BJ (cell line): ENCODE data around the gene RUFY3. TPM values are rescaled to one million over a fixed set of nuclear protein-coding genes. Genes with fewer than 3 reads are reported as not detected.

Experiments
- CTCF ChIA-PET: fragments of 350-600 bp; formaldehyde crosslinking; extraction: SDS; loops from one replicate; lab custom pipeline; 2021; ENCODE audit warnings: antibody characterized with exemption, inconsistent platforms; lab: Yijun Ruan, JAX
- POLR2A ChIA-PET: fragments of 300-600 bp; sonication (Branson Sonifier 250); formaldehyde crosslinking; extraction: SDS; loops from one replicate; lab custom pipeline; 2021; ENCODE audit warnings: antibody characterized with exemption; lab: Charles Lee
- DNase-seq: peaks from one replicate; pipeline ENCODE4 v3.0.0-alpha.2; 2011; ENCODE audit warnings: low read depth
- H3K27me3 ChIP-seq: 2 replicates; pipeline ENCODE4 v1.6.0; 2011; ENCODE audit warnings: low read length; ENCODE audit not compliant: control insufficient read depth, insufficient read depth
- H3K36me3 ChIP-seq: 2 replicates; pipeline ENCODE4 v1.5.1; 2011; ENCODE audit warnings: low read length; ENCODE audit not compliant: control insufficient read depth, insufficient read depth
- H3K4me3 ChIP-seq: 2 replicates; pipeline ENCODE4 v1.5.1; 2011; ENCODE audit warnings: low read depth, mild to moderate bottlenecking, control low read depth, low read length
- polyA plus RNA-seq: library from polyadenylated mRNA; depleted of rRNA; stranded (reverse); fragments of >200 nt; gene quantifications from 2 replicates; pipeline ENCODE4 v1.2.3, GENCODE V29; 2011
- TF ChIP-seq, protein P1 (sequence below): IDR thresholded peaks from 2 replicates; pipeline ENCODE4 v1.5.1; 2011; ENCODE audit warnings: low read depth, mild to moderate bottlenecking, control low read depth, inconsistent platforms, low read length, moderate library complexity; ENCODE audit not compliant: insufficient read depth

RUFY3 gene
- polyA plus RNA-seq, 1 experiment, result 22.8 TPM

DNA sequence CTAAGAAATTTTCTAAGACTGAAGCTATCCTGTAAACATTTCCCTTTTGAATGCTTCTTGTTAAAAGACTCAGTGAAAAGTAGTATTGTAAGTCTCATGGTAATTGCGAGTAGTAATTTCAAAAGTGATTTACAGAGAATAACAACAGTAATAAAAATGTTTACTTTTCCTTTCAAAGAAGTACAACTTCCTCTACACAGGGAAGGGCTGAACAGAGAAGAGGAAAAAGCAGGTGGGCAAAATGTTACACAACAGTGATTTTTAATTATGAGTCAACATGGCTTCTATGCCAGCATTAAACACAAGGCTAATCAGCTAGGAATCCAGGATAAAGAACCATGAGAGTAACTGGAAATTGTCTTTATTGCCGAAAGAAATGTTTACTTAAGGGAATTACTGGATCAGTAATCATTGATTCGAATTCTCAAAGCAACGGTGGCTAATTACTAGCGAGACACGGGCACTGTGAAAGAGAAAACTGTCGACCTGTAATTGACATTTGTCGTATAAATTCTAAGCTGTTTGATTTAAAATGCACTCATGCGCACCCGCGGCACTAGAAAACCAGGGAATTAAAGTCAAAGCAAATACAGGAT lies 18.0 kb upstream of the RUFY3 start:
- TF ChIP-seq, protein P1, sequence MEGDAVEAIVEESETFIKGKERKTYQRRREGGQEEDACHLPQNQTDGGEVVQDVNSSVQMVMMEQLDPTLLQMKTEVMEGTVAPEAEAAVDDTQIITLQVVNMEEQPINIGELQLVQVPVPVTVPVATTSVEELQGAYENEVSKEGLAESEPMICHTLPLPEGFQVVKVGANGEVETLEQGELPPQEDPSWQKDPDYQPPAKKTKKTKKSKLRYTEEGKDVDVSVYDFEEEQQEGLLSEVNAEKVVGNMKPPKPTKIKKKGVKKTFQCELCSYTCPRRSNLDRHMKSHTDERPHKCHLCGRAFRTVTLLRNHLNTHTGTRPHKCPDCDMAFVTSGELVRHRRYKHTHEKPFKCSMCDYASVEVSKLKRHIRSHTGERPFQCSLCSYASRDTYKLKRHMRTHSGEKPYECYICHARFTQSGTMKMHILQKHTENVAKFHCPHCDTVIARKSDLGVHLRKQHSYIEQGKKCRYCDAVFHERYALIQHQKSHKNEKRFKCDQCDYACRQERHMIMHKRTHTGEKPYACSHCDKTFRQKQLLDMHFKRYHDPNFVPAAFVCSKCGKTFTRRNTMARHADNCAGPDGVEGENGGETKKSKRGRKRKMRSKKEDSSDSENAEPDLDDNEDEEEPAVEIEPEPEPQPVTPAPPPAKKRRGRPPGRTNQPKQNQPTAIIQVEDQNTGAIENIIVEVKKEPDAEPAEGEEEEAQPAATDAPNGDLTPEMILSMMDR, result no peak
- no peaks in the 10 kb centered on the region for H3K27me3 ChIP-seq
- CTCF ChIA-PET, result interaction anchor here (0.8 to 2.2 kb wide), 7 partner anchors 11 to 293 kb away, joined by 3 to 13 read pairs (median 4); partner anchors contain the start of gene UTP3
- no peaks in the 10 kb centered on the region for H3K36me3 ChIP-seq
- H3K4me3 ChIP-seq, result peak overlapping the region; percentile 81
- POLR2A ChIA-PET, result no interaction called here
- DNase-seq, result no peak

DNA sequence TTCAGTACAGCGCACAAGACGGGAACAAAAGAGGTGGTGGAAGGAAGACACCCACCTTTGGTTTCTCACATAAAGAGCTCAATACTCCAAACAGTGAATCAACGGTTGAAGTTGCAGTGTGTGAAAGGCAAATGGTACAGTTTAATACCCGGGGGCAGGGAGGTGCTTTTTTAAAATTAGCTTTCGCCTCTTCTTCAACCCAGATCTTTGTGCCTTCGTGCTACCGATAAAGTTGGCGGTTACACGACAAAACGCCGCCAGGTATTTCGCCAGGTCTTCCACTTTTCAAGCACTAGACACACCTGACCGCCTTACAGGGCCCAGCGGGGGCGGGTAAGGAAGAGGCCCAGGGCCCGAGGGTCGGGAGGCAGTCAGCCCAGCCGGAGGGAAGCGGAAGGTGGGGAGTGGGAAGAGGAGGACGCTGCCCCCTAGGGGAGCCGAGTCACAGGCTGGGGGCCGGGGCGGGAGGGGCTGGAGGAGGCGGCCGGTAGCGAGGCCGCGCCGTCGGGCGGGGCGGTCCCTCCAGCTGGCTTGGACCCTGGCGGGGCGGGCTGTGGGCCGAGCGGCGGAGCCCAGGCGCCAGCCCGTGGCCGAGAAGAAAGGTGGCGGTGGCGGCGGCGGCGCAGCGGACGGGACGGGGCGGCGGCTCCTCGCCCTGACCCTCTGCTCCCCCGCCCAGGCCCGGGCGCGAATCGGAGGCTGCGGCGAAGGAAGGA lies 17.4 kb upstream of the RUFY3 start:
- CTCF ChIA-PET, result interaction anchor here (0.8 to 2.2 kb wide), 8 partner anchors 12 to 292 kb away, joined by 3 to 13 read pairs (median 4); partner anchors contain the start of genes DCK and UTP3
- no peaks in the 10 kb centered on the region for H3K36me3 ChIP-seq
- no peak for DNase-seq
- H3K27me3 ChIP-seq, result no peaks in the 10 kb centered on the region
- peak overlapping the region; percentile 81 for H3K4me3 ChIP-seq
- POLR2A ChIA-PET, result no interaction called here
- TF ChIP-seq, protein P1, result peak; percentile 50

DNA sequence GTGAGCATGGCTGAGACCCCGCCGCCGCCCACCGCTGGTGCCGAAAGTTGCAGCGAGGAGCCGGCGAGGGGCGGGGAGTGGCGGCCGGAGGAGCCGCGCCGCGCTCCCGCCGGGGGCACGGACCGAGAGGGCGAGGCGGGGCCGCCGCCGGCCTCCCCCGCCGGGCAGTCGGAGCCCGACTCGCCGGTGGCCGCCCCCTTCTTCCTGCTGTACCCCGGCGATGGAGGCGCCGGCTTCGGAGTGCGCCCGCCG lies 16.9 kb upstream of the RUFY3 start:
- no peaks in the 10 kb centered on the region for H3K27me3 ChIP-seq
- ChIA-PET CTCF (interaction anchor here (1.1 to 2.2 kb wide), 8 partner anchors 8 to 292 kb away, joined by 3 to 13 read pairs (median 5); partner anchors contain the start of genes DCK, RUFY3 and UTP3), POLR2A (no interaction called here)
- H3K4me3 ChIP-seq, result peak overlapping the region; percentile 81
- no peaks in the 10 kb centered on the region for H3K36me3 ChIP-seq
- no peak for DNase-seq
- TF ChIP-seq, protein P1, result no peak

DNA sequence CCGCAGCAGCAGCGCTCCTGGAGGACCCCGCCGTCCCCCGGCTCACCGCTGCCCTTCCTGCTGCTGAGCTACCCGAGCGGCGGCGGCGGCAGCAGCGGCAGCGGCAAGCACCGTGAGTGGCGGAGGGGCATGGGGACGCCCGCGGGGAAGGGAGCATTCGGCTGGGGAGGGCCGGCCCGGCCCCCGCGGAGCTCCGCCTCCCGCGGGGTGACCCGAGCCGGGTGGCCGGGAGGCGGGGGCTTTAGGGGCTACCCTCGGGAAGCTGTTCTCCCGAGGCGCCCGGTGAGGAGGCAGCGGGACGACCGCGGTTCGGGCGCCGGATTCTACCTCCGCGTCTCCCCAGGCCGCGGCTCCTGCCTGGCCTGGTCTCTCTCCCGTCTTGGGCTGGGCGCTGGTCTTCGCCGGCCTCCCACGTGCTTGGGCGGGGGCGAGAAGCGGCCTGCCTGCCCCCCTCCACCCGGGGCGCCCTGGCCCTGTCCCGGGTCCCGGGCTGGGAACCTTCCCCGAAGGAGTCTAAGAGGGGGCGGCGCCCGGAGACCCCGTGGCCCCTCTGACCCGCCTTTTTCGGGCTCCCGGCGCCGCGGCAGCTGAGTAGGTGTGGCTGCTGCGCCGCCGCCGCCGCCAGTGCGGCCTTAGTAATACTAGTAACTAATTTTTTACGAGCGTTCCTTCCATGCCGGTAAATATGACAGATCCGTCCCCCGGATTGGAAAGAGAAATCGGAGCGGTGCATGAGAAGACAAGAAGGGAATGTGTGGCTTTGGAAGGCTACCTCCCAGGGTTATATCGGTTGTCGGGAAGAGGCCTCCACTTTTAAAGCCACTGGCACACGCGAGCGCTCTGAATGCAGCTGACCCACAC lies 16.4 kb upstream of the RUFY3 start:
- POLR2A ChIA-PET, result no interaction called here
- peak; percentile 74 for DNase-seq
- Histone ChIP-seq H3K27me3 (no peaks in the 10 kb centered on the region), H3K4me3 (peak overlapping the region; percentile 81), H3K36me3 (no peaks in the 10 kb centered on the region)
- TF ChIP-seq, protein P1, result no peak
- CTCF ChIA-PET, result interaction anchor here (0.8 to 2.2 kb wide), 11 partner anchors 8 to 291 kb away, joined by 3 to 13 read pairs (median 4); partner anchors contain the start of genes DCK, RUFY3 and UTP3
